Stomach (tissue), 4 donors: ENCODE data around the gene TANC1.

ENCODE experiments used
- EP300 ChIP-seq: sonication (generic); formaldehyde crosslinking; IDR thresholded peaks from one replicate; pipeline ENCODE4 v1.6.1; 2017; ENCODE audit warnings: antibody characterized with exemption
- TF ChIP-seq, protein P1 (sequence below), 7 experiments: fragments of 450-650 bp in 4 of 7; fragments of 200-600 bp in 3 of 7; sonication (generic) in 3 of 7; IDR thresholded peaks; one replicate each; pipeline ENCODE4 v1.5.1; 2016 to 2019; ENCODE audit warnings: antibody characterized with exemption in 7 of 7, control low read depth in 2 of 7, mild to moderate bottlenecking in 1 of 7

DNA sequence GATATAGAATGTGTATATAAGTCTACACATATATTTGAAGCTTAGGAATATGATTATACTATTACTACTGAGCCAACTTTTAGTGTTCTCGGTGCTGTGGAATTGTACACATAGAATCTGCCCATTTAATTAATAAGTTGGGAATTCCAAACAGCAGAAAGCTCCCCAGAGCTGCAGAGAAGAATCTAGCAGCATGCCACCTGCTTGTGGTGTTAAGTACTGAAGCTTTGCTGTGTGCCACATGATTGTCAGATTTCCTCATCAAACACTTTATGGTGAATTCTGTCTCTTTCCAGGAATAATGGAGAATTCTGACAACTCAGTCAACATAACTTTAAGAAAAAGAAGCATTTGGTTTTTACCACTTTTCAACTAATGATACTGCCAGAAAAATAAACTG lies 200.3 kb downstream of the TANC1 start:
- TF ChIP-seq, protein P1, sequence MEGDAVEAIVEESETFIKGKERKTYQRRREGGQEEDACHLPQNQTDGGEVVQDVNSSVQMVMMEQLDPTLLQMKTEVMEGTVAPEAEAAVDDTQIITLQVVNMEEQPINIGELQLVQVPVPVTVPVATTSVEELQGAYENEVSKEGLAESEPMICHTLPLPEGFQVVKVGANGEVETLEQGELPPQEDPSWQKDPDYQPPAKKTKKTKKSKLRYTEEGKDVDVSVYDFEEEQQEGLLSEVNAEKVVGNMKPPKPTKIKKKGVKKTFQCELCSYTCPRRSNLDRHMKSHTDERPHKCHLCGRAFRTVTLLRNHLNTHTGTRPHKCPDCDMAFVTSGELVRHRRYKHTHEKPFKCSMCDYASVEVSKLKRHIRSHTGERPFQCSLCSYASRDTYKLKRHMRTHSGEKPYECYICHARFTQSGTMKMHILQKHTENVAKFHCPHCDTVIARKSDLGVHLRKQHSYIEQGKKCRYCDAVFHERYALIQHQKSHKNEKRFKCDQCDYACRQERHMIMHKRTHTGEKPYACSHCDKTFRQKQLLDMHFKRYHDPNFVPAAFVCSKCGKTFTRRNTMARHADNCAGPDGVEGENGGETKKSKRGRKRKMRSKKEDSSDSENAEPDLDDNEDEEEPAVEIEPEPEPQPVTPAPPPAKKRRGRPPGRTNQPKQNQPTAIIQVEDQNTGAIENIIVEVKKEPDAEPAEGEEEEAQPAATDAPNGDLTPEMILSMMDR (IDR thresholded peaks at IDR 0.05) = peak in 2 of 7 experiments; percentile 4 to 25
- no peak for TF ChIP-seq EP300
